Midbrain (tissue), 1 donor: ENCODE results near the gene RAB19.
"Not testable (repeated sequence)": the region's sequence is repeated elsewhere in the genome, so short reads cannot be mapped to it uniquely, and the experiment has no call there.

ENCODE experiments used
- DNase-seq: peaks from one replicate; lab custom pipeline; 2025; lab: John Stamatoyannopoulos, UW

RAB19 gene

DNA sequence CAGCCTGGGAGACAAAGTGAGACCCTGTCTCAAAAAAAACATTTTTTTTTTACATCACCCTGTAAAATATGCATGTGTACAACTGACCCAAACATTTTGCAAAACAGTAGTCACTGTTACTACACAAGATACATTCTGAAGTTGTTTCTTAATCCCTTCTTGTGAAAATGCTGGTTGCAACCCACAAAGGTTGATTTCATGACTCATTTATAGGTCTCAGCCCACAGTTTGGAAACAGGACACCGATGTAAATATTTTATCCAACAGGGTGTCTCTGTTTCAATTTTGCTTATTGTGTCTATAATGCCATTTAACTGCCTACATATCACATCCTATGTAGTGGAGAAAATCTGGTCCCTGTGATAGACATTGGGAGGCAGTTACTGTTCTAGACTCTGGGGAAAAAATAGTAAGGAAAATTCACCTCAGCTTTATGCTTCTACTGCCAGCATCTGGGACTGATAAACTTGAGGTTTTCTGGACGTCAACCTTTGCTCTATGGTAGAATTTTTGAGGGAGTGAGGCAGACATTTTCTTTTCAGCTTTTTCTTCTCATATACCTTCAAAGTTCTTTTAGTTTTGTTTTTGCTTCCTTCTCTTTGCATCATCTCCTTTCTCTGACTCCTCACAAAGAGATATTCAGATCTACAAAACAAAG, 1.6 kb upstream of the RAB19 start:
- no peak for DNase-seq

DNA sequence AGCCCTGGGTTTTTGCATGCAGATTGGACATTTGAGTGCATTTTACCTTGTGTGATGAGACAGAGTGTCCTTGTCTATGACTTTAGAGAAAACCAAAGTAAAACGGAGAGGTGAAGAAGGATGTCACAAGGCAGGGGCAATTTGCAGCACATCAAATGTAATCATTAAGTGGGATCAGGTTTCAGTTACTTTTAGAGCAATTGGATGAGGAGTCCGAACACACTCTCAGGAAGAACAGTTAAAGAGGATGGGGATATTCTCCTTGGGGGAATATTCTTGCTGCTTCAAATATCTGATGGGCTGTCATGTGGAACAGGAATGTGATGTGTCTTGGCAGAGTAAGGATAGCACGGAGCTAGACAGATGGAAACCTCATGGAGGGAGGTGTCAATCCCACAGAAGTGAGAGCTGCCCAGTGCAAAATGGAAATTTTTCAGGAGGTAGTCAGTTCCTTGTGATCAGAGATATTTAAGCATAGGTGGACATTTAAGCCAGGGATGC, 757 bp downstream of the RAB19 start:
- DNase-seq: no peak

DNA sequence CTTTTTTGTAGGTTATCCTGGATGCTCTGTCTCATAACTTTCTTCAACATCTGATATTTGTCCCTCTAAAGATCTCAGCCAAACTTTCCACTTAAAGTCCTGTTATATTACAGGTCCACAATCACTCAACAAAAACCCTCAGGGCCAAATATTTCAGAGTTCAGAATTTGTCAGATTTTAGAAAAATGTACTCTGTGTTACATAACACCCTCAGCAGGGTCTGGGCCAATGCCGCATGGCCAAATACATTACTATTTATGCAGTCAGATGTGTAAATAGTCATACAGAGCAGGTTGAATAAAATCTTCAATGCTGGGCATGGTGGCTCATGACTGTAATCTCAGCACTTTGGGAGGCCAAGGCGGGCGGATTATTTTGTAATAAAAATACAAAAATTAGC, 11.5 kb downstream of the RAB19 start:
- no peak for DNase-seq

DNA sequence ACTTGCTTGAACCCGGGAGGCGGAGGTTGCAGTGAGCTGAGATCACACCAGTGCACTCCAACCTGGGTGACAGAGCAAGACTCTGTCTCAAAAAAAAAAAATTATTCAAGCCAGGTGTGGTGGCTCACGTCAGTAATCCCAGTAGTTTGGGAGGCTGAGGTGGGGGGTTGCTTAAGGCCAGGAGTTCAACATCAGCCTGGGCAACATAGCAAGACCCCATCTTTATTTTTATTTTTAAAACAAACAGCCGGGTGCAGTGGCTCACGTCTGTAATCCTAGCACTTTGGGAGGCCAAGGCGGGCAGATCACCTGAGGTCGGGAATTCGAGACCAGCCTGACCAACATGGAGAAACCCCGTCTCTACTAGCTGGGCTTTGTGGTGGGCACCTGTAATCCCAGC, 12.0 kb downstream of the RAB19 start:
- DNase-seq: not testable (repeated sequence)

- no peak for DNase-seq
These were observed 12.7 kb downstream of the RAB19 start for GRCh38 chr7:140416560-140416959.

GRCh38 chr7:140417456-140418155, 13.7 kb downstream of the RAB19 start:
- DNase-seq: no peak

DNA sequence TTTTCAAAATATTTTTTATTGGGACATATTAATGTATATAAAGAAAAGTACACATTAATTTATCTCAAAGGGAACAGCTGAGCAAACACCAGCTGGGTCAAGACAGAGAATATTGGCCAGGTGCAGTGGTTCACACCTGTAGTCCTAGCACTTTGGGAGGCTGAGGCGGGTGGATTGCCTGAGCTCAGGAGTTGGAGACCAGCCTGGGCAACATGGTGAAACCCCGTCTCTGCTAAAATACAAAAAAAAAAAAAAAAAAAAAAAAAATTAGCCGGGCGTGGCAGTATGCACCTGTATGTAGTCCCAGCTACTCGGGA, 14.3 kb downstream of the RAB19 start:
- not testable (repeated sequence) for DNase-seq

- no peak for DNase-seq
These were observed 14.8 kb downstream of the RAB19 start for GRCh38 chr7:140418653-140419052.

- DNase-seq: no peak
These were observed 17.7 kb downstream of the RAB19 start for GRCh38 chr7:140421521-140421920.

DNA sequence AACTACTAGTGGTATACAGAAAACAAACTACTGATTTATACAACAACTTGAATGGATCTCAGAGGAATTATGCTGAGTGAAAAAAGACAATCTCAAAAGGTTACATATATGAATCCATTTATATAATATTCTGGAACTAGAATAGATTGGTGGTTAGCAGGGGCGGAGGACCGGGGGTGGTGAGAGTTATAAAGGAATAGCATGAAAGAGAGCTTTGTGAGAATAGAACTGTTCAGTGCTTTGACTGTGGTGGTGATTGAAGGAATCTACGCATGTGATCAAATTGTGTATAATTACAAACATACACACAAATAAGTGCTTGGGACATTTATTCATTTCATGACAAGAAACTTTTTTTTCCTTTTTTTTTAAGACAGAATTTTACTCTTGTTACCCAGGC, 19.6 kb downstream of the RAB19 start:
- no peak for DNase-seq

DNA sequence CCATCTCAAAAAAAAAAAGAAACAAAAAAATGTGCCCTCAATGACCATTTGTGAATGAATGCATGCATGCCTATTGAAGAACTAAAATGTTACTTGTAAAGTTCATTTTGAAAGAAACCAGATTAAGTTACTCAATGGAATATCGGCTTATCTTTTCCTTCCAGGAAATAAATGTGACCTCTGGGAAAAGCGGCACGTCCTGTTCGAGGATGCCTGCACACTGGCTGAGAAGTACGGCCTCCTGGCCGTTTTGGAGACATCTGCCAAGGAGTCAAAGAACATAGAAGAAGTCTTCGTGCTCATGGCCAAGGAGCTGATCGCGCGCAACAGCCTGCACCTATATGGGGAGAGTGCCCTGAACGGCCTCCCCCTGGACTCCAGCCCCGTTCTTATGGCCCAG, 21.9 kb downstream of the RAB19 start:
- DNase-seq: no peak

DNA sequence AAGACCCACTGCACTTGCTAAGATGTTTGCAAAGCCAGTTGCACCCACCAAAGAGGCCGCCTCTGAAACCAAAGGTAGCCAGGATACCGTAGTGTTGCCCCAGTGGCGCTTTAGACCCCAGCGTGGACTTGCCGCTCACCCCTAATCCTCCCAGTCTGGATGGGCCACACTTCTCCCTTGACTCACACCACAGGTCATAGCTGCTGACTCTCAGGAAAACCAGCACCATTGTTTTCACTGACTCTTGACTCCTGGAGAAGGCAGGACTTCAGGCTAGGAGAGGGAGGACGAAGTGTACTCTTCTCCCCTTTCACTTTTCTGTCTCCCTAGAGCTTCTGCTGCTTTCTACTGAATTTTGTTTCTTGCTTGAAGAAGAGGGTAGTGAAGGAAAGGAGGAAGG, 22.3 kb downstream of the RAB19 start:
- DNase-seq: no peak

DNA sequence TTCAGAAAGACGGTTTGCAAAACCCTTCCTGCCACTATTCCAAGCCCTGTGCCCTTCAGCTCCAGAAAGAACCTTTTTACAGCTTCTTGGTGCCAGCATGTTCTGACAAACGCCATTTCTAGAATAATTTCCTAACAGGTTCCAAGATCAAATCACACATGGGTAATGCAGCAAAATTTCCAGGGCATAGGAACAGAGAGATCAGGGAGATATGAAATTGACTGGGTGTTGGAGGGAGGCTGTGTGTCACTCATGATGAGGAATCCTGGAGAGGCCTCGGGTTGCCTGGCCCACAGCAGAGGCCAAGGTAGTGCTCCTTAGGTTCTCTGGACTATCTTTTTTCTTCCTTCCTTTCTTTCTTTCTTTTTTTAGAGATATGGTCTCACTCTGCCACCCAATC, 29.5 kb downstream of the RAB19 start:
- no peak for DNase-seq

DNA sequence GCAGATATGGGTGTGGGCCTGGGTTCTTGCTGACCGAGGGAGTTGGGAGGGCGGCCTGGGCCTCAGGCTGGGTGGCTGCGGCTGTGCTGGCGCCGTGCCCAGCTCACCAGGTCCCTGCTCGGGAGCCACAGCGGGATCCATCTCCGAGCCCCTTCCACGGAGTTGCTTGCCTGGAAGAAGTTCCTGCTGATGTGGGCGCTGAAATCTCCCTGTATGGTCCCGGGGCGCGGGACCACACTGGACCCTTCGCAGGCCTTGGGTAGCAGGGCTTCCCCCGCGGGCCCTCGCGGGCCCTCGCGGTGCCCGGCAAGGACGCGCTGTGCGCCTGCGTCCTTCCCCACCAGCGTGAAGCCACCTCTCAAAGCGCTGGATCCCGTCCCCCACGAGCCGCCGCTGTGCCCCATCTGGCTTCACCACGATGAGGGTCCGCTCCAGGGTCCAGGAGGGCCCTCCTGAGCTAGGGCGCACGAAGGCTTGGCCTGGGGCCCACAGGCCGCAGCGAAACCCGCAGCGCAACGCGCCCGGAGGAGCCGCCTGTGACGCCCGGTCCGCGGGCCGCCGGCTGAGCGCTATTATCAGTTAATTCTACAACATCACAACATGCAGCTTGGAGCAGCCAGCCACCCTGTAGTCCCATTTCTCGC, 31.5 kb downstream of the RAB19 start:
- no peak for DNase-seq

DNA sequence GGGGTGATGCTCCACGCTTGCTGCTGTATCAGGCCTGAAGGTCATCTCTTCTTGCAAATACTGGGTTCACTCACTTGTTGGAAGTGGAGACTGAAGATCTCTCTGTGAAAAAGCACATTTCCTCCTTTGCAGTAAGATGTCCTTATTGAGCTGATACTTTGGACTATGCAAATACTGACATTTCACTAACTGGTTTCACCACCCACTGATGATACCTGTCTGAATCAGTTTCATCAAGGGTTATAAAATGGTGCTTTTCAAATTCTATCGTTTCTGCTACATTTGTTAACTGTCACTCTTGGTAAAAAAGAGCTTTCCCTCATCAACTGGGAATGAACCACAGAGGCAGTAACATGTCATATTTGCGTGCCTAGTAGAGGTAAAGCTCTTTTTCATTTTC, 35.5 kb downstream of the RAB19 start:
- DNase-seq: no peak

- DNase-seq: no peak
These were observed 36.7 kb downstream of the RAB19 start for GRCh38 chr7:140440593-140440992.

- DNase-seq: no peak
These were observed 37.7 kb downstream of the RAB19 start for GRCh38 chr7:140441519-140441918.

- DNase-seq: no peak
These were observed 42.6 kb downstream of the RAB19 start for GRCh38 chr7:140446467-140446866.

DNA sequence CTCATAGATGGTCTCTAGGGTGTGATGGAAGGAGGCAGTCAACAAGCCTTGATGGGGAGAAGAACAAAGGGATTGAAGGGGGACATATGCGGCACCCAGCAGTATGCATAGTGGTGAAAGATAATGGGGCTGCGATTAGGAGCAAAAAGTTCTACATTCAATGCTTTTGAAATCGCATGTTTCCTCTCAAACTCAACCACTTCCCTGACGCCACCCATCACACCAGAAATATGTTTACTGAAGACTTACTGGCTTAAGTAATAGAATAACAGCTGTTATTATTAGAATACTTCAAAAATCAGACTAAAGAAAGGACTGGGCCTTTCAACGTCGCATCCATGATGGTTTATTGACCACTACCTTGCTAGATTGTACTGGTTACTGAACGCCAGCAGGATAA, 44.0 kb downstream of the RAB19 start:
- no peak for DNase-seq

DNA sequence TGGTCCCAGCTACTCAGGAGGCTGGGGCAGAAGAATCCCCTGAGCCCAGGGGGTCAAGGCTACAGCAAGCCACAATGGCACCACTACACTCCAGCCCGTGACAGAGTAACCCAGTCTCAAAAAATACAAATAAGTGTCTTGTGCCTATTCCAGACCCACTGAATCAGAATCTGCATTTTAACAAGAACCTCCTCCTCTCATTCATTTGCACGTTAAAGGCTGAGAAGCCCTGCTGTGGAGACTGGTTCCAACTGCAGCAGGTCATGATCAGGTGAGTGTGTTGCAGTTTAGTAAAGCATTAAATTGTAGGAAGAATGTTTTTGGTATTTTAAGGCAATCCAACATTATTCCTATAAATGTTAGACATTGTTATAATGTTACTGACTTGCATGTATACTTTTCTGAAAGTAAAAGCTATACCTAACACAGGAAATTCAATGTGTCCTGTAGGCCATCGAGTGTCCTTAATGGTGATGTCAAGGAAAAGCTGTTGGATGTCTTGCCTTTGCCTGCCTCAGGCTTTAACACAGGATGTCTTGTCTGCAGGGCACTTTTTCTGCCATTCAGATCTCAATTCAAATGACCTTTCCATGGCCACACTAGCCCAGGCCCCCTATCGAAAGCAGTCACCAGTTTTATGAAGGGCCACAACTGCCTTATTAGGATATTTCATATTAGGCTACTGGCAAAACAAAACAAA, 45.1 kb downstream of the RAB19 start:
- DNase-seq: no peak

DNA sequence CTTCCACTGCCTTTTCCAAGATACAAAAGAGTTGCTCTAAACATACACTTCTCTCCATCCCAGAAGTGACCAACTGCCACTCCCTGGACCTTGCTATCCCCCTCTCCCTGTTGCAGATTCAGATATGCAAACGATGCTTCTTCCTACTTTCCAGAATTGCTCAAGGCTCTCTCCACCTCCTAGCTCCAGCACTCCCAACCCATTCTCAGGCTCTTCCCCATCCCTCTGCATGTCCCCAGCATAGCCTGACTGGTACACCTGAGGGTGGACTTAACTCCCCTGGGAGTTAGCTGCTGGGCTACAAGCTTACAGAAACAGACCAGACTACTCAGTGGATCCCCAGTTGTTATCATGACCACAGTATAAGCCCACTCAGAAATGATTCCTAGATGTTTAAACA, 47.9 kb downstream of the RAB19 start:
- DNase-seq: no peak

GRCh38 chr7:140453273-140453672, 49.4 kb downstream of the RAB19 start:
- DNase-seq: no peak
